ENCODE measurements around the gene RPL35A. TPM values are rescaled to one million over a fixed set of nuclear protein-coding genes. Genes with fewer than 3 reads are reported as not detected.

RPL35A gene
- total and polyA plus RNA-seq, 2 of the 8 experiments (the other 6 are each of a cell fraction or from before 2014, with no cell fraction given), result 695 to 1,393 TPM

GRCh38 chr3:197996855-197997254 lies 46.9 kb downstream of the RPL35A start:
- TF ChIP-seq YY1 (IDR thresholded peaks at IDR 0.05; ENCODE audit: low read depth, low read length) (no peak), GABPA (IDR thresholded peaks at IDR 0.05; ENCODE audit: borderline replicate concordance, insufficient read depth, low read length) (no peak), TCF12 (IDR thresholded peaks at IDR 0.05; ENCODE audit: low read depth, low read length) (no peak)
- Histone ChIP-seq H2BK5ac (ENCODE audit: low read depth, low read length) (no peak overlapping the region), H3K4me2 (ENCODE audit: insufficient read depth in 1 of 2, low read depth in 2 of 2, low read length in 2 of 2) (no peak overlapping the region), H4K5ac (ENCODE audit: insufficient read length, low read depth, low read length) (no peak overlapping the region), H3K27ac (ENCODE audit: low read depth, low read length) (no peak overlapping the region), H2BK20ac (ENCODE audit: low read length) (no peak overlapping the region), H3K9me3 (ENCODE audit: insufficient read depth in 2 of 2, low read depth in 1 of 2, low read length in 1 of 2) (no peaks in the 10 kb centered on the region), H3K27me3 (replicated peaks in 1 of 4; ENCODE audit: control insufficient read depth in 3 of 4, extremely low read depth in 1 of 4, insufficient read depth in 3 of 4, low read length in 3 of 4) (no peaks in the 10 kb centered on the region), H3K79me1 (ENCODE audit: low read depth, low read length) (no peaks in the 10 kb centered on the region), H2BK120ac (replicated peaks; ENCODE audit: low read depth, low read length) (no peak overlapping the region), H2AK5ac (ENCODE audit: low read depth, low read length) (no peak overlapping the region), H4K8ac (ENCODE audit: extremely low read depth, insufficient read depth, low read length) (no peak overlapping the region), H2AFZ (ENCODE audit: low read length) (no peak overlapping the region), H3K23me2 (ENCODE audit: low read depth, low read length) (no peaks in the 10 kb centered on the region), H3K14ac (ENCODE audit: insufficient read length) (no peak overlapping the region), H3K9ac (replicated peaks in 1 of 4; ENCODE audit: extremely low read depth in 1 of 4, low read depth in 3 of 4, low read length in 3 of 4) (no peak overlapping the region), H3K56ac (replicated peaks; ENCODE audit: insufficient read length, low read depth, low read length) (no peak overlapping the region), H4K91ac (replicated peaks; ENCODE audit: insufficient read length, low read length) (no peak overlapping the region), H4K20me1 (replicated peaks in 1 of 2; ENCODE audit: control insufficient read depth in 1 of 2, insufficient read depth in 2 of 2, low read length in 2 of 2) (no peaks in the 10 kb centered on the region), H3K4ac (replicated peaks; ENCODE audit: insufficient read length, low read depth, low read length) (no peak overlapping the region), H2BK12ac (ENCODE audit: low read depth, low read length) (no peak overlapping the region), H3K4me3 (ENCODE audit: extremely low read depth in 1 of 4, insufficient read depth in 2 of 4, low read depth in 3 of 4, low read length in 4 of 4) (no peak overlapping the region), H3K79me2 (ENCODE audit: control insufficient read depth in 1 of 2, insufficient read depth in 2 of 2, low read length in 2 of 2) (no peaks in the 10 kb centered on the region), H2BK15ac (ENCODE audit: low read length) (no peak overlapping the region), H3K23ac (ENCODE audit: insufficient read length) (no peak overlapping the region), H3K4me1 (replicated peaks in 1 of 4; ENCODE audit: control insufficient read depth in 3 of 4, insufficient read depth in 4 of 4, low read length in 3 of 4) (no peaks in the 10 kb centered on the region), H3K18ac (ENCODE audit: extremely low read depth, low read length) (no peak overlapping the region), H3K36me3 (ENCODE audit: control insufficient read depth in 2 of 4, insufficient read depth in 4 of 4, low read length in 3 of 4) (no peaks in the 10 kb centered on the region)
- no peak for DNase-seq (ENCODE audit: low read depth in 1 of 2, low spot score in 2 of 2)
- POLR2A ChIA-PET (ENCODE audit: partially characterized antibody), result no interaction called here
- CTCF ChIA-PET (ENCODE audit: partially characterized antibody), result interaction anchor here (0.8 kb wide), 1 partner anchor 91 kb away, joined by 3 read pairs; no protein-coding TSS in a partner anchor
- 82% methylated on average over 5 of the region's 5 CpGs; no CpG with 5 or more reads in 1 of the 2 experiments for WGBS, 2 experiments (ENCODE audit: extremely low coverage in 1 of 2, insufficient coverage in 1 of 2, insufficient read length in 1 of 2, insufficient replicate concordance in 2 of 2, low coverage in 1 of 2, low lambda C conversion rate in 2 of 2, missing lambda C conversion rate in 1 of 2)
- no peak for FAIRE-seq
